ENCODE results near the gene AQP5.

The AQP5 gene

GRCh38 chr12:49957570-49957967 lies 4.1 kb upstream of the AQP5 start:
- Histone ChIP-seq H2BK5ac (ENCODE audit: low read depth, low read length, poor library complexity, severe bottlenecking) (no peak overlapping the region), H3K4me1 (ENCODE audit: control insufficient read depth, insufficient read depth, low read depth, low read length) (peaks cover 24% of the 10 kb centered on the region), H2BK15ac (ENCODE audit: low read depth, poor library complexity, severe bottlenecking) (no peak overlapping the region), H3K18ac (ENCODE audit: low read depth in 1 of 2, low read length in 2 of 2) (no peak overlapping the region), H3K14ac (ENCODE audit: low read length in 2 of 2) (no peak overlapping the region), H3K4ac (ENCODE audit: low read depth in 1 of 2, low read length in 2 of 2) (no peak overlapping the region), H3K27ac (ENCODE audit: low read length, poor library complexity, severe bottlenecking) (no peak overlapping the region), H3K9me3 (ENCODE audit: control insufficient read depth, low read length) (no peaks in the 10 kb centered on the region), H3K79me1 (replicated peaks; ENCODE audit: low read length, poor library complexity, severe bottlenecking) (no peaks in the 10 kb centered on the region), H2BK120ac (ENCODE audit: low read depth, low read length) (no peak overlapping the region), H3K9ac (ENCODE audit: low read length) (no peak overlapping the region), H3K4me2 (ENCODE audit: low read length, poor library complexity, severe bottlenecking) (no peak overlapping the region), H3K36me3 (ENCODE audit: control insufficient read depth in 1 of 2, insufficient read depth in 2 of 2, low read depth in 1 of 2, low read length in 2 of 2) (no peaks in the 10 kb centered on the region), H4K91ac (ENCODE audit: low read length) (no peak overlapping the region), H2BK12ac (ENCODE audit: low read length in 2 of 2) (no peak overlapping the region), H3K27me3 (ENCODE audit: control insufficient read depth in 1 of 2, insufficient read depth in 1 of 2, low read length in 2 of 2) (peaks cover 91% of the 10 kb centered on the region in 2 experiments), H2AK5ac (ENCODE audit: low read length, severe bottlenecking) (no peak overlapping the region), H4K8ac (ENCODE audit: low read length) (no peak overlapping the region), H2AFZ (ENCODE audit: low read depth, low read length) (no peak overlapping the region), H3K4me3 (ENCODE audit: insufficient read depth in 1 of 2, low read depth in 1 of 2, low read length in 2 of 2) (no peak overlapping the region), H3K23ac (ENCODE audit: low read length in 2 of 2) (no peak overlapping the region)
- DNase-seq, result no peak

GRCh38 chr12:49959685-49960473 lies 1.8 kb upstream of the AQP5 start:
- no peak for DNase-seq
- H3K27me3 ChIP-seq (ENCODE audit: control insufficient read depth in 1 of 2, insufficient read depth in 1 of 2, low read length in 2 of 2), result peaks cover 83 to 92% of the 10 kb centered on the region in 2 experiments
- H3K23ac ChIP-seq (ENCODE audit: low read length in 2 of 2), result no peak overlapping the region
- H2BK12ac ChIP-seq (ENCODE audit: low read length in 2 of 2), result no peak overlapping the region
- H3K27ac ChIP-seq (ENCODE audit: low read length, poor library complexity, severe bottlenecking), result no peak overlapping the region
- H3K9ac ChIP-seq (ENCODE audit: low read length), result no peak overlapping the region
- H2AK5ac ChIP-seq (ENCODE audit: low read length, severe bottlenecking), result no peak overlapping the region
- H2BK120ac ChIP-seq (ENCODE audit: low read depth, low read length), result no peak overlapping the region
- H3K4ac ChIP-seq (ENCODE audit: low read depth in 1 of 2, low read length in 2 of 2), result no peak overlapping the region
- no peak overlapping the region for H2BK5ac ChIP-seq (ENCODE audit: low read depth, low read length, poor library complexity, severe bottlenecking)
- no peaks in the 10 kb centered on the region for H3K9me3 ChIP-seq (ENCODE audit: control insufficient read depth, low read length)
- H3K79me1 ChIP-seq (replicated peaks; ENCODE audit: low read length, poor library complexity, severe bottlenecking), result no peaks in the 10 kb centered on the region
- H3K18ac ChIP-seq (ENCODE audit: low read depth in 1 of 2, low read length in 2 of 2), result no peak overlapping the region
- no peak overlapping the region for H2AFZ ChIP-seq (ENCODE audit: low read depth, low read length)
- 36% methylated on average over 11 of the region's 11 CpGs for WGBS
- no peak overlapping the region for H3K14ac ChIP-seq (ENCODE audit: low read length in 2 of 2)
- no peak overlapping the region for H3K4me2 ChIP-seq (ENCODE audit: low read length, poor library complexity, severe bottlenecking)
- no peak overlapping the region for H4K91ac ChIP-seq (ENCODE audit: low read length)
- H3K4me3 ChIP-seq (ENCODE audit: insufficient read depth in 1 of 2, low read depth in 1 of 2, low read length in 2 of 2), result no peak overlapping the region
- peaks cover 33% of the 10 kb centered on the region for H3K4me1 ChIP-seq (ENCODE audit: control insufficient read depth, insufficient read depth, low read depth, low read length)
- H2BK15ac ChIP-seq (ENCODE audit: low read depth, poor library complexity, severe bottlenecking), result no peak overlapping the region
- H3K36me3 ChIP-seq (ENCODE audit: control insufficient read depth in 1 of 2, insufficient read depth in 2 of 2, low read depth in 1 of 2, low read length in 2 of 2), result no peaks in the 10 kb centered on the region
- H4K8ac ChIP-seq (ENCODE audit: low read length), result no peak overlapping the region

- Histone ChIP-seq H2BK12ac (ENCODE audit: low read length in 2 of 2) (no peak overlapping the region), H3K23ac (ENCODE audit: low read length in 2 of 2) (no peak overlapping the region), H3K4ac (ENCODE audit: low read depth in 1 of 2, low read length in 2 of 2) (no peak overlapping the region), H3K27ac (ENCODE audit: low read length, poor library complexity, severe bottlenecking) (no peak overlapping the region), H3K4me3 (ENCODE audit: insufficient read depth in 1 of 2, low read depth in 1 of 2, low read length in 2 of 2) (no peak overlapping the region), H2BK5ac (ENCODE audit: low read depth, low read length, poor library complexity, severe bottlenecking) (no peak overlapping the region), H4K8ac (ENCODE audit: low read length) (no peak overlapping the region), H3K27me3 (ENCODE audit: control insufficient read depth in 1 of 2, insufficient read depth in 1 of 2, low read length in 2 of 2) (peaks cover 76 to 91% of the 10 kb centered on the region in 2 experiments), H3K79me1 (replicated peaks; ENCODE audit: low read length, poor library complexity, severe bottlenecking) (no peaks in the 10 kb centered on the region), H2BK120ac (ENCODE audit: low read depth, low read length) (no peak overlapping the region), H3K9ac (ENCODE audit: low read length) (no peak overlapping the region), H3K9me3 (ENCODE audit: control insufficient read depth, low read length) (no peaks in the 10 kb centered on the region), H3K14ac (ENCODE audit: low read length in 2 of 2) (no peak overlapping the region), H3K4me1 (ENCODE audit: control insufficient read depth, insufficient read depth, low read depth, low read length) (peaks cover 33% of the 10 kb centered on the region), H3K4me2 (ENCODE audit: low read length, poor library complexity, severe bottlenecking) (no peak overlapping the region), H4K91ac (ENCODE audit: low read length) (no peak overlapping the region), H2AFZ (ENCODE audit: low read depth, low read length) (no peak overlapping the region), H3K18ac (ENCODE audit: low read depth in 1 of 2, low read length in 2 of 2) (no peak overlapping the region), H2AK5ac (ENCODE audit: low read length, severe bottlenecking) (no peak overlapping the region), H3K36me3 (ENCODE audit: control insufficient read depth in 1 of 2, insufficient read depth in 2 of 2, low read depth in 1 of 2, low read length in 2 of 2) (no peaks in the 10 kb centered on the region), H2BK15ac (ENCODE audit: low read depth, poor library complexity, severe bottlenecking) (no peak overlapping the region)
- WGBS, result 54% methylated on average over 9 of the region's 13 CpGs
- DNase-seq, result no peak
These were observed 1.1 kb upstream of the AQP5 start for GRCh38 chr12:49960474-49961110.

GRCh38 chr12:49961993-49962764 lies 507 bp downstream of the AQP5 start:
- Histone ChIP-seq H3K4me2 (ENCODE audit: low read length, poor library complexity, severe bottlenecking) (no peak overlapping the region), H2AFZ (ENCODE audit: low read depth, low read length) (no peak overlapping the region), H2BK5ac (ENCODE audit: low read depth, low read length, poor library complexity, severe bottlenecking) (no peak overlapping the region), H3K18ac (ENCODE audit: low read depth in 1 of 2, low read length in 2 of 2) (no peak overlapping the region), H3K4ac (ENCODE audit: low read depth in 1 of 2, low read length in 2 of 2) (no peak overlapping the region), H3K9ac (ENCODE audit: low read length) (no peak overlapping the region), H3K23ac (ENCODE audit: low read length in 2 of 2) (no peak overlapping the region), H3K27ac (ENCODE audit: low read length, poor library complexity, severe bottlenecking) (no peak overlapping the region), H2AK5ac (ENCODE audit: low read length, severe bottlenecking) (no peak overlapping the region), H3K4me1 (ENCODE audit: control insufficient read depth, insufficient read depth, low read depth, low read length) (peaks cover 36% of the 10 kb centered on the region), H3K79me1 (replicated peaks; ENCODE audit: low read length, poor library complexity, severe bottlenecking) (no peaks in the 10 kb centered on the region), H2BK15ac (ENCODE audit: low read depth, poor library complexity, severe bottlenecking) (no peak overlapping the region), H2BK12ac (ENCODE audit: low read length in 2 of 2) (no peak overlapping the region), H4K8ac (ENCODE audit: low read length) (peak overlapping the region; percentile 7), H4K91ac (ENCODE audit: low read length) (no peak overlapping the region), H3K27me3 (ENCODE audit: control insufficient read depth in 1 of 2, insufficient read depth in 1 of 2, low read length in 2 of 2) (peaks cover 67 to 83% of the 10 kb centered on the region in 2 experiments), H3K4me3 (ENCODE audit: insufficient read depth in 1 of 2, low read depth in 1 of 2, low read length in 2 of 2) (no peak overlapping the region), H3K14ac (ENCODE audit: low read length in 2 of 2) (no peak overlapping the region), H3K9me3 (ENCODE audit: control insufficient read depth, low read length) (no peaks in the 10 kb centered on the region), H3K36me3 (ENCODE audit: control insufficient read depth in 1 of 2, insufficient read depth in 2 of 2, low read depth in 1 of 2, low read length in 2 of 2) (no peaks in the 10 kb centered on the region), H2BK120ac (ENCODE audit: low read depth, low read length) (no peak overlapping the region)
- DNase-seq, result no peak
- WGBS, result 47% methylated on average over 37 of the region's 37 CpGs

Measured in mesenchymal stem cell (in vitro differentiated cells and primary cell).